ENCODE results near the gene TBC1D22A.
"Not testable (repeated sequence)": the region's sequence is repeated elsewhere in the genome, so short reads cannot be mapped to it uniquely, and the experiment has no call there.

TBC1D22A gene

GRCh38 chr22:47133061-47133969 is 370.9 kb downstream of the TBC1D22A start:
- DNase-seq: no peak

GRCh38 chr22:47134222-47134621 is 371.8 kb downstream of the TBC1D22A start:
- no peak for DNase-seq

- no peak for DNase-seq
Observed at GRCh38 chr22:47135338-47135737, 372.9 kb downstream of the TBC1D22A start.

- no peak for DNase-seq
Observed at GRCh38 chr22:47136050-47136449, 373.6 kb downstream of the TBC1D22A start.

GRCh38 chr22:47136671-47137070 is 374.2 kb downstream of the TBC1D22A start:
- DNase-seq: no peak

- no peak for DNase-seq
Observed at GRCh38 chr22:47139013-47139789, 376.8 kb downstream of the TBC1D22A start.

- DNase-seq: no peak
Observed at GRCh38 chr22:47139790-47140119, 377.3 kb downstream of the TBC1D22A start.

GRCh38 chr22:47140975-47141374 is 378.5 kb downstream of the TBC1D22A start:
- not testable (repeated sequence) for DNase-seq

- DNase-seq: no peak
Observed at GRCh38 chr22:47142427-47143046, 380.1 kb downstream of the TBC1D22A start.

- DNase-seq: no peak
Observed at GRCh38 chr22:47143249-47143938, 380.9 kb downstream of the TBC1D22A start.

GRCh38 chr22:47144076-47144765 is 381.8 kb downstream of the TBC1D22A start:
- DNase-seq: no peak

GRCh38 chr22:47144791-47145425 is 382.5 kb downstream of the TBC1D22A start:
- DNase-seq: no peak

- DNase-seq: no peak
Observed at GRCh38 chr22:47145883-47146282, 383.4 kb downstream of the TBC1D22A start.

- no peak for DNase-seq
Observed at GRCh38 chr22:47146391-47146790, 383.9 kb downstream of the TBC1D22A start.

GRCh38 chr22:47146941-47147340 is 384.5 kb downstream of the TBC1D22A start:
- no peak for DNase-seq

GRCh38 chr22:47147572-47147971 is 385.1 kb downstream of the TBC1D22A start:
- no peak for DNase-seq

GRCh38 chr22:47148510-47148909 is 386.1 kb downstream of the TBC1D22A start:
- DNase-seq: no peak

GRCh38 chr22:47148956-47149728 is 386.7 kb downstream of the TBC1D22A start:
- DNase-seq: no peak

- no peak for DNase-seq
Observed at GRCh38 chr22:47149976-47150375, 387.5 kb downstream of the TBC1D22A start.

- no peak for DNase-seq
Observed at GRCh38 chr22:47150426-47150825, 388.0 kb downstream of the TBC1D22A start.

- no peak for DNase-seq
Observed at GRCh38 chr22:47151064-47151463, 388.6 kb downstream of the TBC1D22A start.
